GM12878 (cell line): ENCODE results near the gene HSD17B11.

Experiments
- BACH1 ChIP-seq: fragments of 450-650 bp; IDR thresholded peaks from 2 replicates; pipeline ENCODE4 v1.6.1; 2017; ENCODE audit warnings: mild to moderate bottlenecking, borderline replicate concordance
- CHD4 ChIP-seq: fragments of 200-600 bp; sonication (generic); IDR thresholded peaks from 2 replicates; pipeline ENCODE4 v1.6.1; 2016; ENCODE audit warnings: mild to moderate bottlenecking
- EZH2 ChIP-seq: IDR thresholded peaks from 2 replicates; pipeline ENCODE4 v1.6.1; 2012; ENCODE audit warnings: low read depth, mild to moderate bottlenecking, control low read depth, inconsistent platforms, low read length, borderline replicate concordance; ENCODE audit not compliant: control insufficient read depth
- GABPA ChIP-seq: IDR thresholded peaks from 2 replicates; pipeline ENCODE4 v1.6.1; 2014; ENCODE audit warnings: antibody characterized with exemption, low read depth, mild to moderate bottlenecking, inconsistent platforms
- HDAC6 ChIP-seq: fragments of 200-600 bp; sonication (generic); IDR thresholded peaks from one replicate; pipeline ENCODE4 v1.8.0; 2017; ENCODE audit warnings: antibody characterized with exemption; ENCODE audit not compliant: unreplicated experiment
- MYC ChIP-seq: IDR thresholded peaks from 2 replicates; pipeline ENCODE4 v1.6.1; 2011; ENCODE audit warnings: mild to moderate bottlenecking, low read length, moderate library complexity, inconsistent platforms; ENCODE audit not compliant: insufficient read depth, insufficient replicate concordance, insufficient read length, severe bottlenecking
- NR2C1 ChIP-seq: fragments of 450-650 bp; IDR thresholded peaks from 2 replicates; pipeline ENCODE4 v1.6.1; 2017; ENCODE audit warnings: antibody characterized with exemption, mild to moderate bottlenecking, moderate library complexity
- POLR2A ChIP-seq: IDR thresholded peaks from 2 replicates; pipeline ENCODE4 v1.6.1; 2011; ENCODE audit warnings: low read depth, mild to moderate bottlenecking, low read length
- POU2F2 ChIP-seq: IDR thresholded peaks from 3 replicates; pipeline ENCODE4 v1.6.1; 2011; ENCODE audit warnings: low read depth, mild to moderate bottlenecking, low read length, borderline replicate concordance
- RAD21 ChIP-seq: IDR thresholded peaks from 2 replicates; pipeline ENCODE4 v1.6.1; 2011; ENCODE audit warnings: mild to moderate bottlenecking, low read depth, low read length, moderate library complexity; ENCODE audit not compliant: insufficient read depth
- SUPT20H ChIP-seq: IDR thresholded peaks from 2 replicates; pipeline ENCODE4 v1.6.1; 2011; ENCODE audit warnings: low read depth, mild to moderate bottlenecking, low read length, moderate library complexity, borderline replicate concordance; ENCODE audit not compliant: control insufficient read depth
- TCF7 ChIP-seq: IDR thresholded peaks from 2 replicates; pipeline ENCODE4 v1.6.1; 2014; ENCODE audit warnings: antibody characterized with exemption, borderline replicate concordance
- ZNF384 ChIP-seq: IDR thresholded peaks from 2 replicates; pipeline ENCODE4 v1.6.1; 2012; ENCODE audit warnings: low read depth, mild to moderate bottlenecking, low read length, improper control_type of control experiment, borderline replicate concordance
- TF ChIP-seq, protein P1 (sequence below), 3 experiments: IDR thresholded peaks in 2 of 3; conservative IDR thresholded peaks in 1 of 3; 2 replicates each; pipeline ENCODE4 v1.5.1; 2011; ENCODE audit warnings: low read depth in 3 of 3, low read length in 3 of 3, mild to moderate bottlenecking in 3 of 3, control low read depth in 2 of 3, moderate library complexity in 2 of 3, inconsistent platforms in 1 of 3, mixed read lengths in 1 of 3; ENCODE audit not compliant: control insufficient read depth in 2 of 3, insufficient read depth in 1 of 3; ENCODE audit errors: extremely low read depth in 1 of 3

DNA sequence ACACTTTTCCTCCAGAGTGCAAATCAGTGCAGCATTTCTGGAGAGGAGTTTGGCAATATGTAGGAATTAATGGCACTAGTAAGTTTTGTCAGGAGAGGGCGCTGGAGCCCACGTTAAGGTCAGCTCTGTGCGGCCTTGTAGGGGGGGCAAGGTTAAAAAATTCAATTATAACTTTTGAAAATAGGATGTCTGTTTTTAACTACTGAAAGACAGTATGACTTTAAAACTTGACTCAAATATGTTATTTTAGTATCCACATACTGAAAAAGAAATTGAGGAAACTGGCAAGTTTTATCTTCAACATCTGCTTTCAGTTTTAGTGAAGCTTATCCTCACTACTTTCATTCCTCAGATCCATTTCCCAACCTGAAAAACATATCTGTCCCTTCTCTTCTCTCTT, 37.4 kb downstream of the HSD17B11 start:
- TF ChIP-seq, protein P1, sequence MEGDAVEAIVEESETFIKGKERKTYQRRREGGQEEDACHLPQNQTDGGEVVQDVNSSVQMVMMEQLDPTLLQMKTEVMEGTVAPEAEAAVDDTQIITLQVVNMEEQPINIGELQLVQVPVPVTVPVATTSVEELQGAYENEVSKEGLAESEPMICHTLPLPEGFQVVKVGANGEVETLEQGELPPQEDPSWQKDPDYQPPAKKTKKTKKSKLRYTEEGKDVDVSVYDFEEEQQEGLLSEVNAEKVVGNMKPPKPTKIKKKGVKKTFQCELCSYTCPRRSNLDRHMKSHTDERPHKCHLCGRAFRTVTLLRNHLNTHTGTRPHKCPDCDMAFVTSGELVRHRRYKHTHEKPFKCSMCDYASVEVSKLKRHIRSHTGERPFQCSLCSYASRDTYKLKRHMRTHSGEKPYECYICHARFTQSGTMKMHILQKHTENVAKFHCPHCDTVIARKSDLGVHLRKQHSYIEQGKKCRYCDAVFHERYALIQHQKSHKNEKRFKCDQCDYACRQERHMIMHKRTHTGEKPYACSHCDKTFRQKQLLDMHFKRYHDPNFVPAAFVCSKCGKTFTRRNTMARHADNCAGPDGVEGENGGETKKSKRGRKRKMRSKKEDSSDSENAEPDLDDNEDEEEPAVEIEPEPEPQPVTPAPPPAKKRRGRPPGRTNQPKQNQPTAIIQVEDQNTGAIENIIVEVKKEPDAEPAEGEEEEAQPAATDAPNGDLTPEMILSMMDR (IDR thresholded peaks at IDR 0.05 in 2 of 3, conservative IDR thresholded peaks at IDR 0.05 in 1 of 3; ENCODE audit: control insufficient read depth in 2 of 3, extremely low read depth in 1 of 3, insufficient read depth in 1 of 3, low read depth in 3 of 3, low read length in 3 of 3), result peak; percentile 51 to 74 (median 66); a peak in 5 of 6 replicates
- TF ChIP-seq RAD21 (peak; percentile 84), BACH1 (no peak), NR2C1 (no peak), TCF7 (no peak), MYC (no peak), EZH2 (no peak), ZNF384 (no peak), POLR2A (no peak), CHD4 (no peak), SUPT20H (no peak), POU2F2 (no peak), GABPA (no peak), HDAC6 (no peak)
